H1 (cell line): Measurements from ENCODE around the gene RASGRP4. TPM values are rescaled to one million over a fixed set of nuclear protein-coding genes. Genes with fewer than 3 reads are reported as not detected.

Source experiments
- CTCF ChIA-PET: fragments of 300-600 bp; sonication (Branson Sonifier 250); formaldehyde crosslinking; loops from one replicate; lab custom pipeline; 2021; ENCODE audit not compliant: partially characterized antibody; lab: Charles Lee
- POLR2A ChIA-PET: fragments of 300-600 bp; sonication (Branson Sonifier 250); formaldehyde crosslinking; loops from one replicate; lab custom pipeline; 2021; ENCODE audit warnings: inconsistent platforms; ENCODE audit not compliant: partially characterized antibody; lab: Charles Lee
- DNase-seq, 2 experiments: peaks; one replicate each; pipeline versions ENCODE4 v3.0.0 to v3.0.0-alpha.2; 2010 to 2022; ENCODE audit warnings: low spot score in 2 of 2, low read depth in 1 of 2, mixed read lengths in 1 of 2
- FAIRE-seq: peaks from 2 replicates; lab custom pipeline; 2011; peaks lifted over from hg19 to GRCh38; lab: Jason Lieb, UNC
- H2AFZ ChIP-seq: 2 replicates; pipeline ENCODE4 v1.8.1; 2012; ENCODE audit warnings: low read length, inconsistent platforms
- H2AK5ac ChIP-seq: 2 replicates; pipeline ENCODE4 v1.6.1; 2013; ENCODE audit warnings: low read depth, low read length
- H2BK120ac ChIP-seq: replicated peaks from 2 replicates; pipeline ENCODE3; 2013; ENCODE audit warnings: low read depth, low read length, inconsistent platforms
- H2BK12ac ChIP-seq: 2 replicates; pipeline ENCODE4 v1.6.1; 2013; ENCODE audit warnings: low read depth, low read length
- H2BK15ac ChIP-seq: 2 replicates; pipeline ENCODE4 v1.6.1; 2013; ENCODE audit warnings: low read length
- H2BK20ac ChIP-seq: 2 replicates; pipeline ENCODE4 v1.6.1; 2013; ENCODE audit warnings: low read length
- H2BK5ac ChIP-seq: 2 replicates; pipeline ENCODE4 v1.6.1; 2013; ENCODE audit warnings: low read depth, low read length
- H3K14ac ChIP-seq: 2 replicates; pipeline ENCODE4 v1.6.1; 2013; ENCODE audit warnings: inconsistent platforms; ENCODE audit not compliant: insufficient read length
- H3K18ac ChIP-seq: 2 replicates; pipeline ENCODE4 v1.6.1; 2013; ENCODE audit warnings: low read length; ENCODE audit errors: extremely low read depth
- H3K23ac ChIP-seq: 2 replicates; pipeline ENCODE4 v1.6.1; 2013; ENCODE audit warnings: inconsistent platforms; ENCODE audit not compliant: insufficient read length
- H3K23me2 ChIP-seq: 2 replicates; pipeline ENCODE4 v1.6.1; 2013; ENCODE audit warnings: low read depth, low read length
- H3K27ac ChIP-seq: 2 replicates; pipeline ENCODE4 v1.6.1; 2011; ENCODE audit warnings: low read depth, low read length, inconsistent platforms
- H3K27me3 ChIP-seq, 4 experiments: replicated peaks in 1 of 4; 1 replicate in 1 of 4; 2 replicates in 3 of 4; pipeline versions ENCODE4 v1.6.1 to v1.8.1; 2011 to 2013; ENCODE audit warnings: low read length in 3 of 4, mild to moderate bottlenecking in 3 of 4, inconsistent platforms in 2 of 4, mixed read lengths in 2 of 4, moderate library complexity in 1 of 4; ENCODE audit not compliant: control insufficient read depth in 3 of 4, insufficient read depth in 3 of 4; ENCODE audit errors: extremely low read depth in 1 of 4
- H3K36me3 ChIP-seq, 4 experiments: 2 replicates each; pipeline versions ENCODE4 v1.6.1 to v1.8.1; 2011 to 2013; ENCODE audit warnings: mild to moderate bottlenecking in 4 of 4, low read length in 3 of 4, moderate library complexity in 2 of 4, control low read depth in 1 of 4, inconsistent platforms in 1 of 4; ENCODE audit not compliant: insufficient read depth in 4 of 4, control insufficient read depth in 2 of 4
- H3K4ac ChIP-seq: replicated peaks from 2 replicates; pipeline ENCODE3; 2013; ENCODE audit warnings: low read length, low read depth, mixed read lengths, inconsistent platforms; ENCODE audit not compliant: insufficient read length
- H3K4me1 ChIP-seq, 4 experiments: replicated peaks in 1 of 4; 1 replicate in 1 of 4; 2 replicates in 3 of 4; pipeline versions ENCODE4 v1.6.1 to v1.8.1; 2011 to 2013; ENCODE audit warnings: low read length in 3 of 4, inconsistent platforms in 2 of 4, mixed read lengths in 1 of 4; ENCODE audit not compliant: insufficient read depth in 4 of 4, control insufficient read depth in 3 of 4
- H3K4me2 ChIP-seq, 2 experiments: 2 replicates each; pipeline versions ENCODE4 v1.6.1 to v1.8.1; 2011 to 2013; ENCODE audit warnings: low read depth in 2 of 2, low read length in 2 of 2, control low read depth in 1 of 2, inconsistent platforms in 1 of 2, mild to moderate bottlenecking in 1 of 2; ENCODE audit not compliant: insufficient read depth in 1 of 2
- H3K4me3 ChIP-seq, 4 experiments: fragments of 200-600, 300-600 bp in 1 of 4; sonication (generic), shearing (Covaris generic), sonication (Bioruptor Twin) in 1 of 4; 2 replicates each; pipeline versions ENCODE4 v1.5.1 to v1.8.1; 2011 to 2016; ENCODE audit warnings: low read length in 4 of 4, low read depth in 3 of 4, control low read depth in 2 of 4, inconsistent platforms in 2 of 4, mild to moderate bottlenecking in 2 of 4, mixed read lengths in 1 of 4, moderate library complexity in 1 of 4; ENCODE audit not compliant: insufficient read depth in 2 of 4; ENCODE audit errors: extremely low read depth in 1 of 4
- H3K56ac ChIP-seq: replicated peaks from 2 replicates; pipeline ENCODE3; 2013; ENCODE audit warnings: low read depth, mild to moderate bottlenecking, mixed read lengths, low read length, inconsistent platforms; ENCODE audit not compliant: insufficient read length
- H3K79me1 ChIP-seq: 2 replicates; pipeline ENCODE4 v1.6.1; 2013; ENCODE audit warnings: low read depth, low read length, control low read depth
- H3K79me2 ChIP-seq, 2 experiments: 2 replicates each; pipeline versions ENCODE4 v1.6.1 to v1.8.1; 2012 to 2013; ENCODE audit warnings: low read length in 2 of 2, mild to moderate bottlenecking in 2 of 2, inconsistent platforms in 1 of 2; ENCODE audit not compliant: insufficient read depth in 2 of 2, control insufficient read depth in 1 of 2
- H3K9ac ChIP-seq, 4 experiments: replicated peaks in 1 of 4; 1 replicate in 1 of 4; 2 replicates in 3 of 4; pipeline versions ENCODE4 v1.6.1 to v1.8.1; 2011 to 2013; ENCODE audit warnings: low read depth in 3 of 4, low read length in 3 of 4, control low read depth in 2 of 4, mild to moderate bottlenecking in 2 of 4, moderate library complexity in 2 of 4, inconsistent platforms in 1 of 4; ENCODE audit errors: extremely low read depth in 1 of 4
- H3K9me3 ChIP-seq, 2 experiments: 2 replicates each; pipeline versions ENCODE4 v1.6.1 to v1.8.1; 2012 to 2013; ENCODE audit warnings: mild to moderate bottlenecking in 2 of 2, moderate library complexity in 2 of 2, control low read depth in 1 of 2, inconsistent platforms in 1 of 2, low read depth in 1 of 2, low read length in 1 of 2, mixed read lengths in 1 of 2; ENCODE audit not compliant: insufficient read depth in 2 of 2
- H4K20me1 ChIP-seq, 2 experiments: replicated peaks in 1 of 2; 2 replicates each; pipeline versions ENCODE3 to v1.8.1; 2011 to 2013; ENCODE audit warnings: inconsistent platforms in 2 of 2, low read length in 2 of 2, mild to moderate bottlenecking in 1 of 2; ENCODE audit not compliant: insufficient read depth in 2 of 2, control insufficient read depth in 1 of 2
- H4K5ac ChIP-seq: 2 replicates; pipeline ENCODE4 v1.6.1; 2013; ENCODE audit warnings: low read length, low read depth, mixed read lengths, inconsistent platforms; ENCODE audit not compliant: insufficient read length
- H4K8ac ChIP-seq: 2 replicates; pipeline ENCODE4 v1.8.0; 2013; ENCODE audit warnings: mild to moderate bottlenecking, moderate library complexity, low read length, inconsistent platforms; ENCODE audit not compliant: insufficient read depth; ENCODE audit errors: extremely low read depth
- H4K91ac ChIP-seq: replicated peaks from 2 replicates; pipeline ENCODE3; 2013; ENCODE audit warnings: low read length, mixed read lengths, inconsistent platforms; ENCODE audit not compliant: insufficient read length
- ATF3 ChIP-seq: IDR thresholded peaks from 2 replicates; pipeline ENCODE4 v1.6.1; 2011; ENCODE audit warnings: low read depth, mild to moderate bottlenecking, low read length; ENCODE audit not compliant: insufficient read depth
- EGR1 ChIP-seq: IDR thresholded peaks from 2 replicates; pipeline ENCODE4 v1.6.1; 2011; ENCODE audit warnings: low read depth, low read length, borderline replicate concordance
- EP300 ChIP-seq, 2 experiments: IDR thresholded peaks; 1 replicate in 1 of 2; 2 replicates in 1 of 2; pipeline ENCODE4 v1.6.1; 2011 to 2012; ENCODE audit warnings: low read depth in 2 of 2, low read length in 2 of 2, mild to moderate bottlenecking in 2 of 2, borderline replicate concordance in 1 of 2, inconsistent platforms in 1 of 2, moderate library complexity in 1 of 2
- POLR2AphosphoS5 ChIP-seq: IDR thresholded peaks from 2 replicates; pipeline ENCODE4 v1.6.1; 2011; ENCODE audit warnings: low read depth, low read length
- WGBS, 2 experiments: shearing (Covaris generic) in 1 of 2; methylation state at CpG; one replicate each; pipeline versions ENCODE4 v1.1.6 to v1.1.7; 2013 to 2015; ENCODE audit warnings: low lambda C conversion rate in 2 of 2, mixed read lengths in 2 of 2, inconsistent platforms in 1 of 2, low coverage in 1 of 2, missing lambda C conversion rate in 1 of 2; ENCODE audit not compliant: insufficient replicate concordance in 2 of 2, insufficient coverage in 1 of 2, insufficient read length in 1 of 2; ENCODE audit errors: extremely low coverage in 1 of 2, missing lambda C conversion rate in 1 of 2; 5-methylcytosine and 5-hydroxymethylcytosine counted together
- polyA plus RNA-seq, 7 experiments: library from polyadenylated mRNA; depleted of rRNA in 3 of 7; stranded (reverse) in 5 of 7; unstranded in 2 of 7; fragments of >200 nt in 5 of 7; fragments of 200-250 nt in 2 of 7; gene quantifications; 1 replicate in 5 of 7; 2 replicates in 1 of 7; 4 replicates in 1 of 7; pipeline versions ENCODE4 v1.2.1 to v1.2.3, GENCODE V29; 2011 to 2013; ENCODE audit warnings: missing spikeins in 2 of 7, mixed read lengths in 2 of 7
- total RNA-seq: library from RNA; stranded (reverse); fragmentation: NEBNext Ultra II Directional; extraction: Animal tissue kit (Norgen Biotek cat#: 25700); gene quantifications from 2 replicates; pipeline ENCODE4 v1.2.1, GENCODE V29; 2021

RASGRP4 gene
- total and polyA plus RNA-seq, 2 of the 8 experiments (the other 6 are each of a cell fraction or from before 2014, with no cell fraction given): 1.9 to 3.1 TPM

DNA sequence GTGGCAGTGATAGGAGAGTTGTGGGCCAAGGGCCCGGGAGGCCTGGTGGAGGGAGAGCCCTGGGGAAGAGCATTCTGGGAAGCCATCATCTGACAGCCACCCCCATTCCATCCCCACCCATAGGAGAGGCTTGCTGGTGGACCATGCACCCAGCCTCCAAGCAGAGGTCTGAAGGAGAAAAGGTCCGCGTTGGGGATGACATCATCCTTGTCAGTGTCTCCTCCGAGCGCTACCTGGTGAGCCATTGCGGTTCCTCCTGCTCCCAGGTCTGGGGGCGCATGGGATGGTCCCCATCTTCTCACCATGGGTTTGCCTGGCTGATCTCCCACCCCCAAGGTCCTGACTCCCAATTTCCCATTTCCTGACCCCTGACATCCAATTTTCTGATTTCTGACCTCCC lies 18.0 kb upstream of the RASGRP4 start:
- Histone ChIP-seq H3K36me3 (peaks cover 0 to 7% (median 5%) of the 10 kb centered on the region in 4 experiments; a peak in 5 of 8 replicates), H3K4ac (no peak overlapping the region), H2BK20ac (no peak overlapping the region), H3K23ac (no peak overlapping the region), H3K79me2 (no peaks in the 10 kb centered on the region), H3K27ac (no peak overlapping the region), H3K27me3 (no peaks in the 10 kb centered on the region), H2BK15ac (no peak overlapping the region), H2AK5ac (no peak overlapping the region), H3K4me2 (no peak overlapping the region), H3K23me2 (no peaks in the 10 kb centered on the region), H3K9me3 (no peaks in the 10 kb centered on the region), H3K9ac (no peak overlapping the region), H2BK120ac (no peak overlapping the region), H3K79me1 (no peaks in the 10 kb centered on the region), H3K4me1 (peaks cover 0 to 5% (median 3%) of the 10 kb centered on the region in 4 experiments; a peak in 5 of 7 replicates), H3K14ac (no peak overlapping the region), H3K18ac (no peak overlapping the region), H3K4me3 (no peak overlapping the region), H3K56ac (no peak overlapping the region), H4K5ac (no peak overlapping the region), H4K8ac (0 out of 2 replicates have a peak overlapping the region, but pooled peaks have one; percentile 35), H4K91ac (no peak overlapping the region), H2BK5ac (no peak overlapping the region), H4K20me1 (peaks cover 0 to 2% of the 10 kb centered on the region in 2 experiments), H2BK12ac (no peak overlapping the region), H2AFZ (no peak overlapping the region)
- CTCF ChIA-PET: interaction anchor here (0.9 to 1.0 kb wide), 2 partner anchors 28 to 140 kb away, joined by 3 to 4 read pairs; partner anchors contain the start of gene C19orf33
- 97% methylated on average over 7 of the region's 7 CpGs; no CpG with 5 or more reads in 1 of the 2 experiments for WGBS, 2 experiments
- POLR2A ChIA-PET: interaction anchor here (1.2 to 1.4 kb wide), 2 partner anchors 38 to 41 kb away, joined by 3 to 4 read pairs; partner anchors contain the start of gene FAM98C
- DNase-seq (no peak), FAIRE-seq (no peak)
- no peak for TF ChIP-seq ATF3
- TF ChIP-seq EGR1: no peak
- no peak for TF ChIP-seq EP300 (IDR thresholded peaks at IDR 0.05; ENCODE audit: borderline replicate concordance in 1 of 2, low read depth in 2 of 2, low read length in 2 of 2)
- no peak for TF ChIP-seq POLR2AphosphoS5
